Stimulated activated CD8-positive, alpha-beta memory T cell treated with anti-CD3 and anti-CD28 coated beads, Interleukin-12 subunit alpha, Interleukin-12 subunit beta, amount 100 ng/mL, for 24 hours (primary cell): Measurements from ENCODE around the gene CCDC7.
"Not testable (repeated sequence)": the region's sequence is repeated elsewhere in the genome, so short reads cannot be mapped to it uniquely, and the experiment has no call there.

Experiments
- DNase-seq: peaks from one replicate; pipeline ENCODE4 v3.0.0-alpha.2; 2020; ENCODE audit errors: extremely low read depth

CCDC7 gene

DNA sequence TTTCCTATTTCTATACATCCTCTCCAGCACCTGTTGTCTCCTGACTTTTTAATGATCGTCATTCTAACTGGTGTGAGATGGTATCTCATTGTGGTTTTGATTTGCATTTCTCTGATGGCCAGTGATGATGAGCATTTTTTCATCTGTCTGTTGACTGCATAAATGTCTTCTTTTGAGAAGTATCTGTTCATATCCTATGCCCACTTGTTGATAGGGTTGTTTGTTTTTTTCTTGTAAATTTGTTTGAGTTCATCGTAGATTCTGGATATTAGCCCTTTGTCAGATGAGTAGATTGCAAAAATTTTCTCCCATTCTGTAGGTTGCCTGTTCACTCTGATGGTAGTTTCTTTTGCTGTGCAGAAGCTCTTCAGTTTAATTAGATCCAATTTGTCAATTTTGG is 253.7 kb downstream of the CCDC7 start:
- not testable (repeated sequence) for DNase-seq

DNA sequence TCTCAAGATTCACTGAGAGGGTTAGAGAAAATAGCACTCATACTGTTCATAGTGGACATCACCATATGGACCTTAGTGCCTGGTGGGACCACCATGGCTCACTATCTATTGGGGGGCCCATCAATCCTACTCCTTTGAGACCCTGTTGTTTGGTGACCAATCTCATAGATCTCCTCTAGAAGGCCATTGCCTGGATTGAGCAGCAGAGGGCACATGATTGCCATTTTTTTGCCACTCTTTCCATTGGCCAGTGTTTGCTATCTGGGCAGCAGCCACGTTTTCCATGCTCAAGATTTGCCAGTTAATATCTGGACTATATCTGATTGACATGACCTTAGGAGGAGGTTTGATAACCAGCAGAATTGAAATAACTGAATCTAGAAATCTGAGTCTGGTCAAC is 267.6 kb downstream of the CCDC7 start:
- DNase-seq, result no peak

GRCh38 chr10:32731527-32731926 is 285.6 kb downstream of the CCDC7 start:
- no peak for DNase-seq

- no peak for DNase-seq
These were observed 293.0 kb downstream of the CCDC7 start for GRCh38 chr10:32738958-32739357.

DNA sequence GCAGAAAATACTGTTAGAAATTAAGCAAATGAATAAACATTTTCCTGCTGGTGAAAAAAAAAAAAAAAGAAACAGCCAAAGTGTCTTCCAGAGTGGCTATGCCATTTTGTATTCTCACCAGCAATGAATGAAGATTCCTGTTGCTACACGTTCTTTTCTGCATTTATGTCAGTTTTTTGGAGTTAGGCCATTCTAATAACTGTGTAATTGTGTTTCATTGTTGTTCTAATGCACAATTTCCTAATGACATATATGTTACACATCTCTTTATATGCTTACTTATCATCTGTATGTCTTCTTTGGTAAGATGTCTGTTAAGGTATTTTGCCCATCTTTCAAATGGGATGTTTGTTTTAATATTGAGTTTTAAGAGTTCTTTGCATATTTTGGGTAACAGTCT is 298.4 kb downstream of the CCDC7 start:
- no peak for DNase-seq

DNA sequence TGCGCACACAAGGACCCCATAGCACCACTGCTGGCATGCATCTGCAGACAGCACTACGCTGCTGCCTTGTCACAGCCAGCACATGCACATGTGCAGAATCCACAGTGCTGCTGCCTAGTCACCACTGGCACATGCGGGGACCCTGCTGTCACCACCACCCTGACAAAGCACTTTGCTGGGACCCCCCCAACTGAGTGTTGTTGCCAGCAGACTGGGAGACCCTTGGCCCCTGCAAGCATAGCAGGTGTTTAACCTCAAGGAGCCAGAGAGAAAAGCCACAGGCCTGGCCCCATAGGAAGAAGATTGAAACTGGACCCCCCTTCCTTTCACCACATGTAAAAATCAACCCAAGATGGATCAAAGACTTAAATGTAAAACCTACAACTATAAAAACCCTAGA is 300.9 kb downstream of the CCDC7 start:
- no peak for DNase-seq

DNA sequence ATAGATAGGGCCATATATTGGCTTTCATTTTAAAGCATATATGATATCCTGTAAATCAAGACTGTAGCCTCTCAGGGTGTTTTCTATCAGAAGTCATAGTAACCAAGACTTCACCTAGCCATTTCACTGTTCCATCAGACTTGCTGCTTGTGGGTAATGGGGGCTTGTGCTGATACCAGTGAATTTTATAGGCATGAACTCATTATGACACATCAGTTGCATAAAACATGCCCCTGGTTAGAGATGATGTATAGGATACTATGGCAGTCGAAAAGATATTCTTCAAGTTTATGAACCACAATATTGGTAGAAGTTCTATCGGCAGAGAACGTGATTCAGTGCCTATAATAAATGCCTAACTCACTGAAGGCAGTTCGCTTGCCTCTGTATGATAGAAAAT is 305.6 kb downstream of the CCDC7 start:
- no peak for DNase-seq

DNA sequence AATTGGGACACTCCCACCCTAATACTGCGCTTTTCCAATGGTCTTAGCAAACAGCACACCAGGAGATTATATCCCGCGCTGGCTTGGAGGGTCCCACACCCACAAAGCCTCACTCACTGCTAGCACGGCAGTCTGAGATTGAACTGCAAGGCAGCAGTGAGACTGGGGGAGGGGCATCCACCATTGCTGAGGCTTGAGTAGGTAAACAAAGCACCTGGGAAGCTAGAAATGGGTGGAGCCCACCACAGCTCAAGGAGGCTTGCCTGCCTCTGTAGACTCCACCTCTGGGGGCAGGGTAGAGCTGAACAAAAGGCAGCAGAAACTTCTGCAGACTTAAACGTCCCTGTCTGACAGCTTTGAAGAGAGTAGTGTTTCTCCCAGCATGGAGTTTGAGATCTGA is 309.0 kb downstream of the CCDC7 start:
- DNase-seq, result not testable (repeated sequence)

DNA sequence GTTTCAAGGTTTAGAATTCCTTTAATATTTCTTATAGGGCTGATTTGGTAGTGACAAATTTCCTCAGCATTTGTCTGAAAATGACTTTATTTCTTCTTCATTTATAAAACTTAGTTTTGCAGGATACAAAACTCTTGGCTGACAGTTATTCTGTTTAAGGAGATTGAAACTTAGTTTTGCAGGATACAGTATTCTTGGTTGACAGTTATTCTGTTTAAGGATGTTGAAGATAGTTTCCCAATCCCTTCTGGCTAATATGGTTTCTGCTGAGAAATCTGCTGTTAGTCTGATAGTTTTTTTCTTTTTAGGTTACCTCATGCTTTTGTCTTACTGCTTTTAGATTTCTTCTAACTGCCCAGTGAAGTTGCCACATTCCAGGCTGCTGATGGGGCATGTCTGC is 325.3 kb downstream of the CCDC7 start:
- no peak for DNase-seq

GRCh38 chr10:32773105-32773504 is 327.2 kb downstream of the CCDC7 start:
- no peak for DNase-seq

GRCh38 chr10:32786968-32787367 is 341.0 kb downstream of the CCDC7 start:
- DNase-seq, result no peak

DNA sequence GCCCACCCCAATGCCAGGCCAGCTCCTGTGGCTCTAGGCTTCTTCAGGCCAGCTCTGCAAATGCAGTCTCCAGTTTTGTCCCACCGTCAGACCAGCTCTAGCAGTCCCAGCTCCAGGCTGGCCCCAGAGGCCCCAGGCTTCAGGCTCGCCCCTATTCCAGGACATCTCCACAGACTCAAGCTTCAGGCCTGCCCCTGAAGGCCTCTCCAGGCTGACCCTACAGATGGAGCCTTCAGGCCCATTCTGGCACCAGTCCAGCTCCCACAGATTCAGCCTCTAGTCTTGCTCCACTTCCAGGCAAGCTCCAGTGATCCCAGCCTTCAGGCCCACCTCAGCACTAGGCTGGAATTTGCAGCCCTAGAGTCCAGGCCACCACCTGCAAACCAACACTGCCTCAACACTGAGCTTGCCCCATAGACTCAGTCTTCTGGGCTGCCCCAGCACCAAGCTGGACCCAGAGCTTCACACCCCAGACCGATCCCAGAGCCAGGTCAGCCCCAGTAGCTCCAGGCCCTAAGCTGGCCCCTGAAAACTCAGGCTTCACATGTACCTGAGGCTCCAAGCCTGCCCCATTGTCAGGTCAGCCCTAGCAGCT is 341.8 kb downstream of the CCDC7 start:
- DNase-seq, result no peak

GRCh38 chr10:32788359-32788758 is 342.4 kb downstream of the CCDC7 start:
- DNase-seq, result no peak

DNA sequence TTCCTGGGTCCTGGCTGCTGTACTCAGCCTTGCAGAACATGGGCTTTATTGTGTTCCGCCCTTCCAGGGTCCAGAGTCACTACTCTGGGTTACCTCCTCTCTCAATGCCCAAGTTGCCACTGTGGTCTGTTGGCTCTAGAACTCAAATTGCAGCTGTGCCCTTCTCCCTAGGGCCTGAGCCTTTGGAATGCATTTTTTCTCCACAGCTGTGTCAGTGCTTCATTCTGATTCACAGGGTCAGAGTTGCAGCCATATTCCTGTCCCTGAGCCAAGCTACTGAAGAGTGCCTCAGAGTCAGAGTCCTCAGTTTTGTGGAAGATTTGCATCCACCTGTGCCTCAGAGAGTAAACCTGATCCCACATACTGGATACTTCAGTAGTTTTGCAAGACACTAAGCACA is 344.5 kb downstream of the CCDC7 start:
- no peak for DNase-seq

DNA sequence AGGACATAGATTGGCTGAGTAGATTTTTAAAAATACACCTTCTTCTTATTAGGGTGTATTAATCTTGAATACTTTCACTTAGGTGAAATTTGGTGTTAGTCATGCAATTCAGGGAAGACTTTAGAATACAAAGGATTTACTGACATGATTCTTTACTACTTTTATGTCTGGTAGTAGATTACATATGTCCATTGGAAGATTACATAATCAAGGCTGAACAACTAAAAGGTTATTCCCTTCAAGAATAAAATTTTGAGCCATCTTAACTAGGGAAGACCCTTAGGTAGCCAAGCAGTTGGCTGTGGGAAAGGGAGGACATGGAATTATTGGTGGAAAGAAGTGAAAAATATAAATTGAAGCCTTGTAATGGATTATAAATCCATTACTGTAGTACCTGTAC is 347.1 kb downstream of the CCDC7 start:
- DNase-seq, result no peak

DNA sequence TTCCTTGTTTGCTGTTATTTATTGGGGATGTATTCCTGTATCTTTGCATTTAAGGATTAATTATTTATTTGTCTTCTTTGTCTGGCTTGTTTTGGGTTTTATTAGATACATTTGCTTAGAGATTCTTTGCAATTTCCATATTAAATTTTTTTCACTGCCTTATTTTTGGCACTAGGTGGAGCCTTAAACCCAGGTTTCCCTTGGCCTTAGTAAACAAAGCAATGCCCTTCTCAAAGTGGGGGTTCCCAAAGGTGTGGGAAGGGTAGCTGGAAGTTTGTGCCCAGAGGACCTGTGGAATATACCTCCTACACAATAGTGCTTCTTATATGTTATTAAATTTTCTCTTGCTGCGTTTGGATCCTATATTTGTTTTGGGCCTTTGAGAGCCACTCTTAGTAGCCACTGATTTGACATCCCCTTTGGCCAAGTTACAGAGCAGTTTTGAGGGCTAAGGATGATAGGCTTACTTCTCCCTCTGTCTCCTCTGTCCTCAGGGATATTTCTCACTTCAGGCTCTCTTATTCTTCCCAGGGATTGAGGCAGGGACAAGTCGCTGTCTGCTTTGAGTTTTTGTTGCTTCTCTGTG is 349.8 kb downstream of the CCDC7 start:
- no peak for DNase-seq

- not testable (repeated sequence) for DNase-seq
These were observed 351.5 kb downstream of the CCDC7 start for GRCh38 chr10:32797393-32797792.

GRCh38 chr10:32846974-32847373 is 401.0 kb downstream of the CCDC7 start:
- no peak for DNase-seq

- DNase-seq, result no peak
These were observed 405.4 kb downstream of the CCDC7 start for GRCh38 chr10:32851301-32851700.

GRCh38 chr10:32854435-32854834 is 408.5 kb downstream of the CCDC7 start:
- no peak for DNase-seq

DNA sequence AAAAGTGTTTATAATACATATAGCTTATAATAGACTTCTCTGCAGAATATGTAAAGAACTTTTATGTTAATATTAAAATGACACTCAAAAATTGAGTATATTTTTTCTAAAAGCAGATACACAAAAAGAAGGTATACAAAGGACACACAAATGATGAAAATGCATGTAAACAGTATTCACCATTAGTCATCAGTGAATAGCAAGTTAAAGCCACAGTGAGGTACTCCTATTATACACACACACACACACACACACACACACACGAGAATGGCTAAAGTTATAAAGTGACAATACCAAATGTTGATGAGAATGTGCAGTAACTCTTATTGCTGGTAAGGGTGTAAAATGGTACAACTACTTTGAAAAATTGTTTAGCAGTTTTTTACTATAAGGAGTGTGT is 419.2 kb downstream of the CCDC7 start:
- no peak for DNase-seq

DNA sequence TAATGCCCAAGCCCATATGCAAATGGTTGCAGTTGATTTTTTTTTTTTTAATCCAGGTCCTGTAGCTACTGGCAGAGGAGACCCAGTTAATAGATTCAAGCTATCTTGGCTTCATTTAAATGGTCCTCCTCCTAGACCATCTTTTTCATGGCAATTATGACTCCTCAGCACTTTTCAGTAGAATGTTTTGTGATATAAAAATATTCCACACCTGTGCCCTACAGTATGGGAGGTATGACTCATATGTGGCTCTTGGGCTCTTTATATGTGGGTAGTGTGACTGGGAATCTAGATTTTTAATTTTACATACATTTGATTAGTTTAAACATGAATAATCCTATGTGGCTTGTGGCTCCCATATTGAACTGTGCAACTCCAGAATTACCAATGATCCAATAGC is 432.0 kb downstream of the CCDC7 start:
- DNase-seq, result no peak

DNA sequence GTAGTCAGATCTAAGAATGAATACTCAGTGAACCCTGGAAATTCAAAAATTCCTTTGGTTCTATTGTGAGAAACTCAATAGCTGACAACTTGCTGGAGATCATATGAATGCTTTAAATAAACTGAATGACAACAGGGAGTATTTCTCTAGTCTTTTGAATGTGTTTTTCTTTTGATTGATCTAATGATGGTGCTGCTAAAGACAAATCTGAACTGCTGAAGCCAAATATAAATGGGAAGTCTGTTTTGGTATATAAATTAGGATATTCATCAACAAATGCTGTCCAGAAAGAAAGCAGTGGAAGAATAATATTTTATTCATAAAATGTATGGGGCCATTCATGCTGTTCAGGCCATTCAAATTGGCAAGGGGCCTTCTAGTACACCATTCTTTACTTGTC is 432.7 kb downstream of the CCDC7 start:
- DNase-seq, result no peak

- no peak for DNase-seq
These were observed 436.1 kb downstream of the CCDC7 start for GRCh38 chr10:32882076-32882475.
